Stimulated activated CD8-positive, alpha-beta memory T cell treated with anti-CD3 and anti-CD28 coated beads, Interleukin-7, amount 100 ng/mL, for 24 hours (primary cell): Measurements from ENCODE around the gene EYS.
"Not testable (repeated sequence)": the region's sequence is repeated elsewhere in the genome, so short reads cannot be mapped to it uniquely, and the experiment has no call there.

Experiments
- DNase-seq: peaks from one replicate; pipeline ENCODE4 v3.0.0-alpha.2; 2020; ENCODE audit warnings: low read depth

Gene EYS

GRCh38 chr6:64294034-64294433 is 1413.0 kb downstream of the EYS start:
- no peak for DNase-seq

- no peak for DNase-seq
Observed at GRCh38 chr6:64293298-64293697, 1413.7 kb downstream of the EYS start.

DNA sequence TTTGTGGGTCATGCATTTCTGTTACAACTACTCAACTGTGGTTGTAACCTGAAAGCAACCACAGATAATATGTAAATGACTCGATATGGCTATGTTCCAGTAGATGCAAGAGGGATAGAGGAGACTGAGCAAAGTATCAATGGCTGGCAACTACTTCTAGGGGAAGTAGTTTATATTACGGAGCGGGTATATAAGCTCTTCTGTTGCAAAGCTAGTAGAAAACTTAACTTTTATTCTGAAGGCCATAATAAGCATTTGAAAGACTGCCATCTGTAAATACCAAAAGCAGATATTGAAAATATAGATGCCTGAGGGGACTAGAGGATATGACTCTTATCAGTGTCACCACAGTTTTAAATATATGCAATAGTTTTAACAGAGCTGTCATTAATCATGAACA is 1416.2 kb downstream of the EYS start:
- DNase-seq: no peak

- DNase-seq: no peak
Observed at GRCh38 chr6:64289931-64290330, 1417.1 kb downstream of the EYS start.

DNA sequence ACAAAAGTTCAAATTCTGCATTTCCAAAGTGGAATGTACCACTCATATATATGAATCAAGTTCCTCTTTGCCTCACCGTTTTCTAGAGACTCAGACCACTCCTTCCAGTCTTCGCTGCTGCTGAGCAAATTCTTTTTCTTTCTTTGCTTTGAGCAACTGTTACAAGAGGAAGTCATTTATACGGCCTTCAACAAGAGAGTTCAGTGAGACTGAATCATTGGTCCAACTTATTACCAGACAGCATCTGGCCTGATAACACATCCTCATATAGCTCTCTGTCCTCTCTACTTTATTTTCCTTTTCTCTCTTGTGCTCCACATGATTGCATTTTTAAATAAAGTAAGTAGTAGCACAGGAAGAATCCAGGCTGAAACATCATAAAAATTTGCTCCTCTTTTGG is 1418.7 kb downstream of the EYS start:
- no peak for DNase-seq

DNA sequence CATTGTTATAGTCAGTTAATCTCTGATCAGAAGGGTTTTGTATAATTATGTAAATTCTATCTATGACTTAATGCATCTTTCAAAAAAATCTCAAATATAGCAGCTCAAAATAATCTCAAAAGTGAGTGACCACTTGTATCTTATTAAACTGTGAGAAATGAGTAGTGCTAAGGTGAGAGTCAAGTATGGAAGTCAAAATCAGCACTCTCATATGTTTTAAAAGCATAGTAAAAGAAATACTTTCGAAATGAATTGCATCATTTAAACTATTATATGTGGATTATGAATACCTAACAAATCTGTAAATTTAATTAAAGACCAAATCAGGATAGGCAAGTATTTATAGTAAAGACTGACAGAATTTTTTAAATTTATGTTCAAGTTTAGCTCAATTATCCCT is 1425.9 kb downstream of the EYS start:
- no peak for DNase-seq

GRCh38 chr6:64280569-64280968 is 1426.5 kb downstream of the EYS start:
- DNase-seq: no peak

DNA sequence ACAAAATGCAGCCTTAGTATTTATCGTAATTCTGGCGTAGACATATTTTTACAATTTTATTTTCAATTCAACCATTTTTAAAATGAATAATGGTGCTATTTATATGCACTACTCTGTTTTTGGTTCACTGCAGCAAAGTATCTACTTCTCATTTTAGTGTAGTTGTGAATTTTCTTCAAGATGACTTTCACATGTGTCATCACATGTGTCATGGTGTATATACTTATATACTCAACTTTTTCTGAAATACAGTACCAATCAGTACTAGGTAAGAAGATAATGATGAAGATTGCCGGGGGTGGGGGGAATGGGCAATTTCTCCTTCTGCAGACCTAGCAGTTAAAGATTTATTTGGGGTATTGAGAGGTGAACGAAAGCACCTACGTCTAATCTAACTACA is 1436.9 kb downstream of the EYS start:
- no peak for DNase-seq

DNA sequence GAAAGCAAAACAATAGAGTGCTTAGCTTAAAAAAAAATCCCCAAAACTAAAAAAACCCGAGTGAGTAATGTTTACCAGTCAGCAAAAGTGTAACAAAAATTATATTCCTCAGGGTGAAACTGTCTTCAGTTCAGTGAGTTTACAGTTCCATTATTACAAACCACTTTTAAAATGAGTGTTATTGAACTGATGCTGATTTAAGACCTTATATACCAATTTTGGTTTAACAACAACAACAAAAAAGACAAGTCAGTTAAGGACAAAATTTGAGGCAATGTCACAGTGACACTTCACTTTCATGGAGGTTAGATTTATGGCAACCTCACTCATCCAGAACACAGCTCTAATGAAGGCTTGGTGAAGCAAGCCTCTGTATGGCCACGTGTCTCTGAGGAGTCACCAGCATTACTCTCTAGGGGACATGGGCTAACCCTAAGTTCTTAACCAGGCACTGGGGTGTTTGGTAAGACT is 1440.6 kb downstream of the EYS start:
- no peak for DNase-seq

- no peak for DNase-seq
Observed at GRCh38 chr6:64263778-64264177, 1443.2 kb downstream of the EYS start.

- DNase-seq: no peak
Observed at GRCh38 chr6:64259372-64259771, 1447.7 kb downstream of the EYS start.

GRCh38 chr6:64258752-64259151 is 1448.3 kb downstream of the EYS start:
- DNase-seq: no peak

DNA sequence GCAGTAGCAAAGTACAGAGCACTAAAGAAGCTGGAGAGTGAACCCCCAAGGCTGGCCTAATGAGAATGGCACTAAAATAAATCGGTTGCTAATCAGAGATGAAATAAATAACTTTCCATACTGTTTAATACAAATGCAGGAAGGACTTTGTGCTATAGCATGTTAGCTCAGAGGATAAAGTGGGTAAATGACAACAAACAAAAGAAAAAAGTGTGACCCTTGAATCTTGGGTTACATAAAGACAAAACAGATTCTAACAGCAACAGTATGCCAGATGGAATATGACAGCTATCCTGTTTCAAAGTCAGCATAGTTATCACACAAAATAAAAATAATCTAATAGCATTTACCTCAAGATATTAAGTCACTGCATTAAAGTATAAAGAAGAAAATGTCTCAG is 1448.7 kb downstream of the EYS start:
- DNase-seq: no peak

DNA sequence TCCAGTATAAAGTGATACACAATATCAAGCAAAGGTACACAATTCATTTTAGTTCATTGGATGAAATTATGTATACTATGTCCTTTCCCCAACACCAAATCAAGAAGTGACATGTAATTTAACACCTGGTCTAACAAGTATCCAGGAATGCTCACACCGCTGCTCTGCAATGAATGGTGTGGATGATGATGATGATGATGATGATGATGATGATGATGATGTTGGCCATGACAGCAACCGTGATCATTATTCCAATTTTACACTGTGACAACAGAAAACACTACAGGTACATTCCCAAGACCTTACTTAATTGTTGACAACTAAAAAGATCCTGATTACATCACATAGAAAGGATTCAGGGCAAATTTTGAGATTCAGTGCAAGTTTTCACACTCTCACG is 1449.4 kb downstream of the EYS start:
- no peak for DNase-seq

DNA sequence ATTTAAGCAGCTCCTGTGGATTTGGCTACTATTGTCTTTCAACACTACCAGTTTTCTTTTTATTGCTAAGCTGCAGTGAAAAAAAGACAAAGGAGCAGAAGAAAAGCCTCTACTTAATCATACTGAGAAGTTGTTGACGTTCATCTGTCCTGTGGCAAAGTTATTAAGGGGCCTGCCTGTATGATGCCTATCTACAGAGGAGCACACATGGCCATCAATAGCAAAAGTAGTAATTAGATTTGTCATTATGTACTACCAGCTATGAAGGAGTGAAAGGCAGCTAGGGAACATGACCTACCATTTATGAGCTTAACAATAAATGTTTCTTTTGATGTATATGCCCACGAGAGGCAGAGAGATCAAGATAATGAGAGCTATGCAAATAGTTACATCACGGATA is 1450.5 kb downstream of the EYS start:
- no peak for DNase-seq

DNA sequence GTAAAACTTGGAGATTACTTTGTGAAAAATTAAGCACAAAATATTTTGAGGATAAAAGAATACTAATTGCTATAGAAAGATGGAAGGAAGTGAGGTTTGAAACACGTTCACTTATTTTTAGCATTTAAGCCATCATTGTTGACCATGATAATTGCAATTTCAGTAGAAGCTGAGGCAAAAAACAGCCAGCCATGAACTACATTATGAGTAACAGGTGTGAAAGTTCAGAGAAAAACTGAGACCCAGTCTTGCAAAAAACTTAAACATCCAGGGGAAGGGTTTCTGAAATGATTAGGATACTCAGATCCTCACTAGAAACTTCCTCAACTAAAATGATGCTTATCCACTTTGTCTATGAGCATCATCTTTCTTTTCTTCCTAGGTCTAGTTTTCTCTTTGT is 1452.0 kb downstream of the EYS start:
- no peak for DNase-seq

DNA sequence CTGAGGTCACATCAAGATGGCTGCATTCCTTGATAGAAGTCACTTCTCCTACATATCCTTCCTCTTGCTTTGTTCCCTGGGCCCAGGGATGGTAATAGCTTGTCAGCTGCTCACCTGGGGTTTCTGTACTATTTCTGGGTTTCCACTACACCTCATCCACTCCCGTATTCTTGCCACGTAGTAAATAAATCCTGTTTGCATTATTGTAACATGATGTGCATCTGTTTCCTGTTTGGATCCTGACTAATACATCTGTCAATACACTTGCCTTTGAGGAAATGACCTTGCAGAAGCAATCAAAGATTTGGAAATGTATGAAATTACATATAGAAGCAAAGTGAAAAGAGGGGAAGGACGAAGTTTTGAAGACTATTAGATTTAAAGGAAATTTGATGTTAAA is 1452.5 kb downstream of the EYS start:
- DNase-seq: no peak

DNA sequence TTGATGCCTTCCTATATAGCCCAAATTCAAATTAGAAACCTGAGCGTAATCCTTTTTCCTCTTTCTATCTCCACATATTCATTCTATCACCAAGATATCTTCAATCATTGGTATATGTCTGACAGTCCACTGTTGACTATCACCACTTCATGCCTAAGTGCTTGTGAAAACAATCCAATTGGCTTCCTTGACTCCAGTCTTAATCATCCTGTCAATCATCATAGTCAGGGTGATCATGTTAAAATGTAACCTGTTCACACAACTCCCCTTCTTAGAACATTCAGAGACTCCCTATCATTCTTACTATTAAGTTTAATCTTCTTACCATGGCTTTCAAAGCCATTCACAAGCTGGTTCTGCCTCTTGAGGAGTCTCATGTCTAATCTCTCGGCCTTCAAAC is 1454.8 kb downstream of the EYS start:
- no peak for DNase-seq

DNA sequence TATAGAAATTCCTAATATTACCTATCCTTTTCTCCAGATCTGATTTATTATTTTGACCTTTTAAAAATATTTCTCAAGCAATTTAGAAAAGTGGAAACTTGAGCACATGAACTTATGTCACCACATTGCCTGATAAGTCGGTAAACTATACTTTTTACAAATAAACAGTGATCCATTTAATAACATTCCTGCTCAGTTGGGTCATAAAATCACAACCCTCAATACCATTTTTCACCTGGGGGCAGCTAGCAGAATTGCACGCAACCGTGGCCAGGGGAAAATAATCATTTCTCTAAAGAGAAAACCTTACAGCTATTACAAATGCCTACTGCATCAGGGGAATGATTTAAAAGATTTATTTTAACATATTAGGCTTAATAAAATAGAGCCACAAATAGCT is 1456.9 kb downstream of the EYS start:
- DNase-seq: no peak

DNA sequence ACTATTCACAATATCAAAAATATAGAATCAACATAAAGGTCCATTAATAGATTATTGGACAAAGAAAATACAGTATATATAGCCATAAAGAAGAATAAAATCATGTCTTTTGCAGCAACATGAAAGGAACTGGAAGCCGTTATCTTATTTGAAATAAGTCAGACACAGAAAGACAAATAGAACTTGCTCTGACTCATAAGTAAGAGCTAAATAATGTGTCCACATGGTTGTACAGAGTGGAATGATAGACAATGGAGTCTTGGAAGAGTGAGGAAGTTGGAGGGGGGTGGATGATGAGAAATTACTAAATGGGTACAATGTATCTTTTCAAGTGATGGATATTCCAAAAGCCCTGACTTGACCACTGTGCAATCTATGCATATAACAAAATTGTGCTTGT is 1457.9 kb downstream of the EYS start:
- DNase-seq: no peak

- DNase-seq: no peak
Observed at GRCh38 chr6:64243618-64244017, 1463.4 kb downstream of the EYS start.

DNA sequence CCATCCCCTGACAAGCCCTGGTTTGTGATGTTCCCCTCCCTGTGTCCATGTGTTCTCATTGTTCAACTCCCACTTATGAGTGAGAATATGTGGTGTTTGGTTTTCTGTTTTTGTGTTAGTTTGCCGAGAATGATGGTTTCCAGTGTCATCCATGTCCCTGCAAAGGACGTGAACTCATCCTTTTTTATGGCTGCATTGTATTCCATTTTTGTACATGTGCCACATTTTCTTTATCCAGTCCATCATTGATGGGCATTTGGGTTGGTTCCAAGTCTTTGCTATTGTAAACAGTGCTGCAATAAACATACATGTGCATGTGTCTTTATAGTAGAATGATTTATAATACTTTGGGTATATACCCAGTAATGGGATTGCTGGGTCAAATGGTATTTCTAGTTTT is 1468.1 kb downstream of the EYS start:
- not testable (repeated sequence) for DNase-seq

DNA sequence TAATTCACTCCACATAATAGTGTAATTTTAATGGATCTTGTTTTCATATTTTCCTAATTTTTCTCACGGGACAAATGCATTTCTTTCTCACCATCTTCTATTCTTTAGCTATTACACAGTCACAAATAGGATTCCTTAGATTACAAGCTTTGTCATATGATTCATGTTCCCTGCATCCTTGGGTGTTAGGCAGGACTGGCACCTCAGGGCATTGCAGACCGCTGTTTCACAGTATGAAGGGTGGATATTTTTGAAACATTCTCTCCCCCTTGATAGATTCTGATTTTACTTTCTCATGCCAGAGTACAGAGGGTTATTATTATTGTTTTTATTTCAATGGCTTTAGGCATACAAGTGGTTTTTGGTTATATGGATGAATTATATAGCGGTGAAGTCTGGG is 1469.0 kb downstream of the EYS start:
- no peak for DNase-seq

GRCh38 chr6:64233746-64234145 is 1473.3 kb downstream of the EYS start:
- DNase-seq: no peak

DNA sequence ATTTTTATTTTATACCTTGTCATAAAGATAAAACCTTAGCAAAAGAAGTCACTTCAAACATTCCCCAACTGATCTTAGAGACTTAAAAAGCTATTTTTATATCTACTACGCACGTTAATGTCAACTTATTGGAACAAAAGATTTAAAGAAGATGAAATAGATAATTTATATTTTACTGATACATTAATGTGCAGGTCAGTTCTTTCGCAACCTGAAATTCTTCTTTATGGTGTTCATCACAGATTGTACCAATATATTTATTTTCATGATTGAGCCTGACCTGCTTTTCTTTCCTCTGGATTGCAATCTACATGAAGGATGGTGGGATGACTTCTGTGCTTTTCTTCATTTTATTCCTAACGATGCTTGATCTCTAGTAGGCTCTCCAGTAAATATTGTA is 1475.1 kb downstream of the EYS start:
- DNase-seq: no peak
